Fibroblast of lung (primary cell): Measurements from ENCODE around the gene CLCNKB.

ENCODE experiments used
- CTCF ChIP-seq, 2 donors: IDR thresholded peaks in 1 of 2; conservative IDR thresholded peaks in 1 of 2; 1 replicate in 1 of 2; 2 replicates in 1 of 2; pipeline ENCODE4 v1.5.1; 2011 to 2012; ENCODE audit warnings: low read length in 2 of 2, control low read depth in 1 of 2, inconsistent platforms in 1 of 2, low read depth in 1 of 2, mild to moderate bottlenecking in 1 of 2
- EZH2 ChIP-seq: IDR thresholded peaks from 2 replicates; pipeline ENCODE4 v1.5.1; 2012; ENCODE audit warnings: low read length, control low read depth, mild to moderate bottlenecking; ENCODE audit errors: missing control alignments

GRCh38 chr1:16015491-16015890 lies 28.1 kb upstream of the CLCNKB start:
- no peak for TF ChIP-seq EZH2
- no peak for TF ChIP-seq CTCF (conservative IDR thresholded peaks at IDR 0.05 in 1 of 2, IDR thresholded peaks at IDR 0.05 in 1 of 2; ENCODE audit: low read depth in 1 of 2, low read length in 2 of 2)
